Parathyroid adenoma (tissue), 2 donors: Measurements from ENCODE around the gene GTF2F1.

Experiments used
- H2AFZ ChIP-seq: fragments of 300-600 bp; sonication (generic); one replicate; pipeline ENCODE4 v1.7.0; 2017; ENCODE audit warnings: antibody characterized with exemption, mild to moderate bottlenecking
- H3K27ac ChIP-seq: fragments of 300-600 bp; sonication (generic); one replicate; pipeline ENCODE4 v1.7.0; 2017
- H3K27me3 ChIP-seq: fragments of 300-600 bp; sonication (generic); one replicate; pipeline ENCODE4 v1.7.0; 2017; ENCODE audit warnings: low read length; ENCODE audit not compliant: control insufficient read depth, insufficient read depth
- H3K36me3 ChIP-seq: fragments of 300-600 bp; sonication (generic); one replicate; pipeline ENCODE4 v1.7.0; 2017; ENCODE audit warnings: low read length; ENCODE audit not compliant: control insufficient read depth, insufficient read depth
- H3K4me1 ChIP-seq: fragments of 300-600 bp; sonication (generic); one replicate; pipeline ENCODE4 v1.7.0; 2017; ENCODE audit warnings: control low read depth
- H3K4me2 ChIP-seq: fragments of 300-600 bp; sonication (generic); one replicate; pipeline ENCODE4 v1.7.0; 2017; ENCODE audit warnings: low read length
- H3K4me3 ChIP-seq: fragments of 300-600 bp; sonication (generic); one replicate; pipeline ENCODE4 v1.7.0; 2017; ENCODE audit warnings: low read depth, low read length
- H3K79me2 ChIP-seq: fragments of 300-600 bp; sonication (generic); one replicate; pipeline ENCODE4 v1.7.0; 2017; ENCODE audit warnings: control low read depth
- H3K9ac ChIP-seq: fragments of 300-600 bp; sonication (generic); one replicate; pipeline ENCODE4 v1.7.0; 2017; ENCODE audit warnings: mild to moderate bottlenecking
- H3K9me3 ChIP-seq: fragments of 300-600 bp; sonication (generic); one replicate; pipeline ENCODE4 v1.7.0; 2017; ENCODE audit warnings: low read length; ENCODE audit not compliant: control insufficient read depth
- TF ChIP-seq, protein P1 (sequence below): fragments of 300-600 bp; sonication (generic); IDR thresholded peaks from one replicate; pipeline ENCODE4 v1.7.0; 2017; ENCODE audit warnings: antibody characterized with exemption, mild to moderate bottlenecking
- donor health status: primary hyperparathyroidism.

GTF2F1 gene

DNA sequence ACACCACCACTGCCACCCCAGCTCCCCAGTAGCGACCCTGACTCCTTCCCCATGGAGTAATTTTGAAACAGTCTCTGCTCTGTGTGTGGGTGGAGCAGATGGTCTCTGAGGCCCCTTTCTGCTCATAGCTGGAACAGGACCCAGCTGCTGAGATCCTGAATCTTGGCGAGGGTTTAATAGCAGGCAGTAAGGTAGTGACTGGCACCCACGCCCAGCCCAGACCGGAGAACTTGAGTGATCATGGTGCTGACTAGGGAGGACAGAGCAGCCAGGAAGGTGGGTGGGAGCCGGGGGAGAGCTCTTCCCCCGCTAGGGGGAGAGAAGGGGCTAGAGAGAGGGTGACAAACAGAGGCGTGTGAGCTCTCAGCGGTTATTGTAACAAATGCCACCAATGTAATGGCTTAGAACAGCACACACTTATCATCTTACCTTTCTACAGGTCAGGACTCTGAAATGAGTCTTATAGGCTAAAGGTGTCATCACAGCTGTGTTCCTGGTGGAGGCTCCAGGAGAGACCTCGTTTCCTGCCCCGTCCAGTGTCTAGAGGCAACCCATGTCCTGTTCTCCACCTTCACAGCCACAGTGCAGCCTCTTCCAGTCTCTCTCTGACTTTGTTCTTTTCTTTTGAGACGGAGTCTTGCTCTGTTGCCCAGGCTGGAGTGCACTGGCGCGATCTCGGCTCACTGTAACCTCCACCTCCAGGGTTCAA, 52.3 kb downstream of the GTF2F1 start:
- Histone ChIP-seq H2AFZ (no peak overlapping the region), H3K4me2 (no peak overlapping the region), H3K4me3 (no peak overlapping the region), H3K9me3 (no peaks in the 10 kb centered on the region), H3K79me2 (no peaks in the 10 kb centered on the region), H3K27ac (no peak overlapping the region), H3K9ac (no peak overlapping the region), H3K27me3 (no peaks in the 10 kb centered on the region), H3K36me3 (no peaks in the 10 kb centered on the region), H3K4me1 (no peaks in the 10 kb centered on the region)
- TF ChIP-seq, protein P1, sequence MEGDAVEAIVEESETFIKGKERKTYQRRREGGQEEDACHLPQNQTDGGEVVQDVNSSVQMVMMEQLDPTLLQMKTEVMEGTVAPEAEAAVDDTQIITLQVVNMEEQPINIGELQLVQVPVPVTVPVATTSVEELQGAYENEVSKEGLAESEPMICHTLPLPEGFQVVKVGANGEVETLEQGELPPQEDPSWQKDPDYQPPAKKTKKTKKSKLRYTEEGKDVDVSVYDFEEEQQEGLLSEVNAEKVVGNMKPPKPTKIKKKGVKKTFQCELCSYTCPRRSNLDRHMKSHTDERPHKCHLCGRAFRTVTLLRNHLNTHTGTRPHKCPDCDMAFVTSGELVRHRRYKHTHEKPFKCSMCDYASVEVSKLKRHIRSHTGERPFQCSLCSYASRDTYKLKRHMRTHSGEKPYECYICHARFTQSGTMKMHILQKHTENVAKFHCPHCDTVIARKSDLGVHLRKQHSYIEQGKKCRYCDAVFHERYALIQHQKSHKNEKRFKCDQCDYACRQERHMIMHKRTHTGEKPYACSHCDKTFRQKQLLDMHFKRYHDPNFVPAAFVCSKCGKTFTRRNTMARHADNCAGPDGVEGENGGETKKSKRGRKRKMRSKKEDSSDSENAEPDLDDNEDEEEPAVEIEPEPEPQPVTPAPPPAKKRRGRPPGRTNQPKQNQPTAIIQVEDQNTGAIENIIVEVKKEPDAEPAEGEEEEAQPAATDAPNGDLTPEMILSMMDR = no peak

DNA sequence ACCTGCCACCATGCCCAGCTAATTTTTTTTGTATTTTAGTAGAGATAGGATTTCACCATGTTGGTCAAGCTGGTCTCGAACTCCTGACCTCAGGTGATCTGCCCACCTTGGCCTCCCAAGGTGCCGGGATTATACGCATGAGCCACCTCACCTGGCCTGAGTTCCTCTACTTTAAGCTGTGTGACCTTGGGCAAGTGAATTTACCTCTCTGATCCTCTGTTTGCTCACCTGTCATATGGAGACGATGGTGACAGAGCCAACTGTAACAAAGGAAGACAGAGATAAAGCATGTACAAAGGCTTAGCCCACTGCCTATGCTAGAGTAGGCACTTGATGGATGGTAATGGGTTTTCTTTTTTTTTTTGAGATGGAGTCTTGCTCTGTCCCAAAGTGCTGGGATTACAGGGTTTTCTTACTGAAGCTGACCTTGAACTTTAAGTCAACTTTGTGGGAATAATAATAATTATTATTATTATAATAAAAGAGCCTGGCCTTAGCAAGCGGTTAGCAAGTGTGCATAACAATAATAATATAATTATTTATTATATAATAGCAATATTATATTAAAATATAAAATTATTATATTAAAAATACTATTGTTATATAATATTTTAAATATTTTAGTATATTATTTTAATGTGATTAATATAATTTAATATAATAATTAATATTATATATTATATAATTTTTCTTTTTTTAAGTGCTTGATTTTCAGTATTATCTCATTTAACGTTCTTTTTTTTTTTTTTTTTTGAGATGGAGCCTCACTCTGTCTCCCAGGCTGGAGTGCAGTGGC, 58.3 kb downstream of the GTF2F1 start:
- Histone ChIP-seq H3K36me3 (no peaks in the 10 kb centered on the region), H2AFZ (no peak overlapping the region), H3K4me2 (no peak overlapping the region), H3K27me3 (no peaks in the 10 kb centered on the region), H3K9ac (no peak overlapping the region), H3K9me3 (no peaks in the 10 kb centered on the region), H3K27ac (no peak overlapping the region), H3K4me1 (no peaks in the 10 kb centered on the region), H3K79me2 (no peaks in the 10 kb centered on the region), H3K4me3 (no peak overlapping the region)
- TF ChIP-seq, protein P1 = no peak

DNA sequence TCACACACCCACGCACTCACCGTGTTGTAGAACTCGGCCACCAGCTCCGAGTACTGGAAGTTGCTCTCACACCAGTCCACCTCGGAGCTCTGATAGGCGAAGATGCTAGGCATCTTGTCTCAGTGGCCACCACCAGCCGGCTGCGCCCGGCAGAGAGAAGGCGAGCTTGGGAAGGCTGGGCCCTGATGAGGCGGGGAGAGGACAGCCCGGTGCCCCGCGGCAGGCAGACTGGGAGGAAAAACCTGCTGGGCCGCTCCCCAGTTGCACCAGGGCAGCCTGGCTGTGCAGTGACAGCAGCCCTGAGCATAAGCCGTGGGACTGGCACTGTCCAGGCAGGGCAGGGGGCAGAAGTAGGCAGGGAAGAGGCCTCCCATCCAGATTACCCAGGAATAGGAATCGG, 59.5 kb downstream of the GTF2F1 start, which contains the start of gene ACER1:
Gene ACER1, minus strand, starts transcription at position 174 of the 400 bp plus-strand sequence. Its CDS starts 61 bp downstream, at position 113.
- TF ChIP-seq, protein P1 = no peak
- Histone ChIP-seq H3K36me3 (no peaks in the 10 kb centered on the region), H3K79me2 (no peaks in the 10 kb centered on the region), H3K4me3 (no peak within 1 kb of the TSS), H2AFZ (no peak within 1 kb of the TSS), H3K27me3 (no peaks in the 10 kb centered on the region), H3K9me3 (no peaks in the 10 kb centered on the region), H3K9ac (no peak within 1 kb of the TSS), H3K27ac (no peak within 1 kb of the TSS), H3K4me2 (no peak within 1 kb of the TSS), H3K4me1 (no peaks in the 10 kb centered on the region)
